SK-N-SH treated with all-trans-retinoic acid at 6 μM for 48 hours (cell line): ENCODE data around the gene CACNA1D.

Source experiments
- BACH2 ChIP-seq: fragments of 250-450 bp; sonication (Bioruptor Pico); IDR thresholded peaks from 2 replicates; pipeline ENCODE4 v1.9.0; 2021; ENCODE audit warnings: mild to moderate bottlenecking, borderline replicate concordance
- CREB5 ChIP-seq: fragments of 250-450 bp; sonication (Bioruptor Pico); IDR thresholded peaks from 2 replicates; pipeline ENCODE4 v1.5.1; 2020; ENCODE audit warnings: low read depth, mild to moderate bottlenecking, moderate library complexity
- OSR1 ChIP-seq: fragments of 250-450 bp; sonication (Bioruptor Pico); IDR thresholded peaks from 2 replicates; pipeline ENCODE4 v1.8.0; 2022; ENCODE audit warnings: moderate library complexity, mild to moderate bottlenecking, inconsistent platforms
- PATZ1 ChIP-seq: fragments of 250-450 bp; sonication (Bioruptor Pico); IDR thresholded peaks from 2 replicates; pipeline ENCODE4 v1.8.0; 2020; ENCODE audit warnings: mild to moderate bottlenecking, moderate library complexity, borderline replicate concordance
- PPARA ChIP-seq: fragments of 250-450 bp; sonication (Bioruptor Pico); IDR thresholded peaks from 2 replicates; pipeline ENCODE4 v1.5.0; 2020; ENCODE audit warnings: mild to moderate bottlenecking, borderline replicate concordance
- SNAI2 ChIP-seq: fragments of 250-450 bp; sonication (Bioruptor Pico); IDR thresholded peaks from 2 replicates; pipeline ENCODE4 v1.5.0; 2020; ENCODE audit warnings: mild to moderate bottlenecking, moderate library complexity
- TSHZ2 ChIP-seq: fragments of 250-450 bp; sonication (Bioruptor Pico); IDR thresholded peaks from 2 replicates; pipeline ENCODE4 v1.5.0; 2020; ENCODE audit warnings: mild to moderate bottlenecking, moderate library complexity
- ZFP3 ChIP-seq: fragments of 250-450 bp; sonication (Bioruptor Pico); IDR thresholded peaks from 2 replicates; pipeline ENCODE4 v1.5.0; 2020; ENCODE audit warnings: mild to moderate bottlenecking, moderate library complexity
- ZNF8 ChIP-seq: fragments of 450-650 bp; formaldehyde crosslinking; IDR thresholded peaks from 2 replicates; pipeline ENCODE4 v1.5.0; 2020; ENCODE audit warnings: mild to moderate bottlenecking, moderate library complexity

GRCh38 chr3:53635041-53635440 lies 140.6 kb downstream of the CACNA1D start:
- no peak for TF ChIP-seq ZFP3 (CRISPR knock-in tag)
- TF ChIP-seq BACH2 (CRISPR knock-in tag): no peak
- TF ChIP-seq PATZ1: no peak
- no peak for TF ChIP-seq CREB5 (CRISPR knock-in tag)
- TF ChIP-seq TSHZ2: no peak
- no peak for TF ChIP-seq SNAI2 (CRISPR knock-in tag)
- TF ChIP-seq PPARA (CRISPR knock-in tag): no peak
- no peak for TF ChIP-seq ZNF8 (CRISPR knock-in tag)
- no peak for TF ChIP-seq OSR1 (CRISPR knock-in tag)
